Measurements from ENCODE around the gene NUAK1.

NUAK1 gene

DNA sequence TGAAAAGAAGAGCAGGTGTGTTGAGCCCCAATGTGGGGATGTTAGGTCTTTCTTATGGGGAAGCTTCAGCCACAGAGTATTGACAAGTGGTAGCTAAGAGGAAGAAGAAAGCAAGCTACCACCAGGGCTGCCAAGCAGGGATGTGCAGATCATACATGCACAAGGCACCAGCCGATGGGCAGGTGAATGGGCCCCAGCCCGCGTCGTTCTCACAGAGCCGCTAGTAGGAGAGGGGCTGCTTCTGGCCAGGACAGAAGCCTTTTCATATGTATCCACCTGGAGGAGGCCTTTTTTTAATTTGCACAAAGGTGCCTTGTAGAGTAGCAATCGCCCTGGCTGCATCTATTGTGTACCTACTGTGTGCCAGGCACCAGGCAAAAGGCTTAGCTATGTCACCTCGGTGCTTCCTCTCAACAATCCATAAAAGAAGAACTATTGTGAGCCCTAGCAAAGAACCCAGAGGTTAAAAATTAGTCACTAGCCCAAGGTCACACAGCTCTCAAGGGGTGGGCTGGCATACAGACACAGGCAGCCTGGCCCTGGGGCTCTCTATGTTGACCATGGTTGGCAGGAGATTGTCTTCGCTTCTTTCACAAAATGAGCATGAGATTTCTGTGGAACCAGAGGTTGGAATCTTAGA lies 8.2 kb downstream of the NUAK1 start:
- no peak for DNase-seq (ENCODE audit: low read depth in 2 of 2)

DNA sequence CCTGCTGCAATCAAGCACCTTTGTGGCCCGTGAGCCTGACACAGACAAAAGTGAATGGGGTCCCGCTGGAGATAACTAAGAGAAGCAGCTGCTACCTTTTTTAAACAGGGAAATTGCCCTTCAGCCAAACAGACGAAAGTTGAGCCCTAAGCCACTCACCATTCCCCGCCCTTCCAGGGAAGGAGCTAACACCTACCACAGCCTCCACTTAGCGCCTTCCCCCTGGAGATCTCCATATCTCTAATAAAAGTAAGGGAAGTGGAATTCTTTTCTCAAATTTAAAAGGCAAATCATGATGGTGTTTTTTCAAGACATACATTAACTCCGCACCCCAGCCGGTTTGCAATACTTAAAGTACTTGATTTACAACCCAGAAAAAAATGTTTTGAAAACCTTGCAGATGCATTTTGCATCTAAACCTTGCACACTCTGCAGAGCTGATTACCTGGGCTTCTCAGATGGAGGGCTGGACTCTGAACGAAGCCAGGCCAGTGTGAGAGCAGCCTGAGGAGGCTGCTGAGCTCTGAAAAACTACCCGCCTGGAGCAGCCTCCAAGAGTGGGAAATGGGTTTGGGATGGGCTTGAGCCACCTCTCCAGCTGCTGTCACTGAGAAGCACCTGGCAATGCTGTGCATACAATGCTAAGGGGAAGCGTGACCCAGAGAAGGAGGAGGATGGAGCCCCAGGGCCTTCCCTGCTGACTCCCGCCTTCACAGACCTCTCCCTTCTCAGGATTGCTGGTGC lies 10.0 kb downstream of the NUAK1 start:
- no peak for DNase-seq (ENCODE audit: low read depth in 2 of 2)

DNA sequence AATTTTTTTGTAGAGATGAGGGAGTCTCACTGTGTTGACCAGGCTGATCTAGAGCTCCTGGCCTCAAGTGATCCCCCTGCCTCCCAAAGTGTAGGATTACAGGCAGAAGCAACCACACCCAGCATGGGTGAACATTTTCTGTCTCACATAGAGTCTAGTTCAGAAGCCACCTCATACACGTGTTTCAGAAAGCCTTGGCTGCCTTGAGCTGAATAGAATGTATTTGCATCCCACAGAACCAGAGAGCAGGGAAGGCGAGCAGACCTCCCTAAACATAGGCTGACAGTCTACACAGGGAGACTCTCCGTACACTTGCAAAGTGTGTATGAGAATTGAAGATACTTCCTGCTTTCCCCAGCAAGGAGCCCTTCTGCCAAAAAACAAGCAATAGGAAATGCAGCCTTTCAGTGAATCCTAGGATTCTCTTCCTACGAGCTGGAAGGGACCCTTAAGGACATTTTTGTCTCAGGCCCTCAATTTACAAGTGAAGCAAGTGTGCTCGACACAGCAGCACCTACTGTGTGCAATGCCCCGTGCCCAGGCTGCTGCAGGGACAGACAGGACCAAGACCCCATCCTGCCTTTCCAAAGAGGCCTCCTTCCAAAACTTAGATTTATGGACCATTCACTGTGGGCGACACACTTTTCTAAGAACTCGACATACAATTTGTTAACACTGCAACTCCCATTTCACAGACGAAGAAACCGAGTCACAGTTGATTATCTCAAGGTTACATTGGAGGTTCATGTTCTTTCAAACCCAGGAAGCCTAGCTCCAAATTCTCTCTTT lies 11.2 kb downstream of the NUAK1 start:
- DNase-seq (ENCODE audit: low read depth in 2 of 2), result no peak

DNA sequence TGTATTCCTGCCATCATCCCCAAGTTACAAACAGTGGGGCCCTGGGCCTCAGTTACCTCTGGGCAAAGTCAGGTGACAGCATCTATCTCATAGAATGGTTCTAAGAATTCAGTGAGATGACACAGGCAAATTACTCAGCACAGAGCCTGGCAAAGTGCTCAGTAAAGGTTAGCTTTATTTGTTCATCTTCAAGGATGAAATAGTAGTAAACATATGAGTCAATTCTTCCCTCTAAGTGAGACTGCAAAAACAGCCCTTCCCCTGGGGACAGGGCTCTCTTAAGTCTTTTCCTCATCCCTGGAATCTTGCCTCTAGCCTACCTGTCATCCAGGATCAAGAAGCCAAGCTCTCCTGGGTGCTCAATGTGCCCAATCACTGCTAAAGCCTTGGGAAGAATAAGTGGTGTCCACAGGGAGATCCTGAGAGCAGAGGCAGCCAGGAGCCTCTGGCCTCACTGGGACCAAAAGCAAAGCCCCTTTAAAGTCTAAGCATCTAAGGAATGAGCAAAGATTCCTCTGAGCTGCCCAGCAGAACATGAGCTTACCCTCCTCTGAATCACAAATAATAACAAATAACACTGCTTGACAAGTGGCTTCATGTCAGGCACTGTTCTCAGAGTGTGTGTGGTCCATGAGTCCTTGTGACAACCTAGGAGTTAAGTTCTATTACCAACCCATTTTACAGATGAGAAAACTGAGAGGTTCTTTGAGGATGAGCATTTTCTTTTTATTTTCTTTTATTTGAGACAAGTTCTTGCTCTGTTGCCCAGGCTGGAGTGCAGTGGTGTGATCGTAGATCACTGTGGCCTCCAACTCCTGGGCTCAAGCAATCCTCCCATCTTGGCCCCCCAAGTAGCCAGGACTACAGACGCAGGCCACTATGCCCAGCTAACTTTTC lies 12.1 kb downstream of the NUAK1 start:
- no peak for DNase-seq (ENCODE audit: low read depth in 2 of 2)

DNA sequence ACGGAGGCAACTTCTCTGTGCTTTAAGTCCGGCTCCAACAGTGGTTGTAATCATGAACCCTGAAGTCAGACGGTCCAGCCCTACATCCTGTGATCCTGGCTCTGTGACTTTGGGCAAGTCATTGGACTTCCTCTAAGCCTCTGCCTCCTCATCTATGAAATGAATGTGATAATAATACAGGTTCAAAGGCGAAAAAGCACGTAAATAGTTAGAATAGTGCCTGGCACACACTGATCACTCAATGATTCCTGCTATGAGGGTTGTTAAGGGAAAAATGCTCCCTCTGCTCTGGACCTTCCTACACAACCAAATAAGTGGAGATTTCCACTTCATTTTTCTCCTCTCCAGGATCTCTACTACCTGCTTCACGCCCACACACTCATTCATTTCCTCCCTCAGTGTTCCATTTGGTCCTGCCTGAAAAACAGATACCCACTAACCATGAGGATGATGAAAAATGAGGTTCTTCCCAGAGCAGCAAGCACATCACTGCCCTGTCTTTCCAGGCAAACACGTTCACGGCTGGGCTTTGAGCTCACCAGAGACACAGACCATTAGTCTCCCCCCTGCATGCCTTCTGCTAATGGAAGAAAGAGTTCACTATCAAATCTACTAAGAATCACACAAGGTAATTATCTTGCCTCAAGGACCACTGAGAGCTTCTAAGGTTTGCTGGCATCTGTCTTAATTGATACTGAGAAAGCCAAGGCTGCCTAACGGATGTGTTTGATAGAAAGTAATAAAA lies 13.2 kb downstream of the NUAK1 start:
- no peak for DNase-seq (ENCODE audit: low read depth in 2 of 2)

DNA sequence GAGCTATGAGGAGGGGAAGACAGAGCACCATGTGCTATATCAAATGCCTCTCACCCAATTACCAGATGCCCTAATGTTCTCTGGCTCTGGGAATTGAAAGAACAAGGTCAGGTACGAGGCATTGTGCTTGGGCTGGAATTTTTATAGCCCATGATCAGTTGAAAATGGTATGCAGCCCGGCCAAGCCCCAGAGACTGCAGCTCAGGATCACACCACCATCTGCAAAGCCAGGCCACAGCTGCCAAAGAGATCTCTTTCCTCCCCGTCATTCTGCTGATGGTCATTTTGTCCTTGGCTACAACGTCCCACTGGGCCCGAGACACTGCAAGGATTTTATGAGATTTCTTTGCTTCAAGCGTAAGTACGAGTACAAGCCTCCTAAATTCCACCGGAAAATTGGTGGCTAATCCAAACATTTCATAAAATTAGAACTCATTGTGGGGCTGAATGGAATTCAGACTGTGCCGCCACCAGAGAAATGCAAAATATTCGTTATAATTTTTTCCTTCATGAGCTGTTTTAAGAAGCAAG lies 15.1 kb downstream of the NUAK1 start:
- no peak for DNase-seq (ENCODE audit: low read depth in 2 of 2)

DNA sequence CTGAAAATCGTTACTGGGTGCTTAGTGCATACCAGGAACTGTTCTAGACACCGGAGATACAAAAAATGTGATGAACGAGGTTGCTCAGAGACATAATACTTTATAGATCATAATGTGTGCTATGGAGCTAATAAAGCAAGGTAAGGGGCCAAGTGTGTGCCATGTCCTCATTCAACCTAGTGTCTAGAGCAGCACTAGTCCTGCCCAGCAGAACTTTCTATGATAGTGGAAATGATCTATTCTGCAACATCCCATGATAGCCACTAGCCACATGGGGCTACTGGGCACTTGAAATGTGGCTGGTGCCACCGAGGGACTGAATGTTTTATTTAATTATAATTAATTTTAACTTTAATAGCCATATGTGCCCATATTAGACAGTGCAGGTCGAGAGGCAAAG lies 15.6 kb downstream of the NUAK1 start:
- no peak for DNase-seq (ENCODE audit: low read depth in 2 of 2)

DNA sequence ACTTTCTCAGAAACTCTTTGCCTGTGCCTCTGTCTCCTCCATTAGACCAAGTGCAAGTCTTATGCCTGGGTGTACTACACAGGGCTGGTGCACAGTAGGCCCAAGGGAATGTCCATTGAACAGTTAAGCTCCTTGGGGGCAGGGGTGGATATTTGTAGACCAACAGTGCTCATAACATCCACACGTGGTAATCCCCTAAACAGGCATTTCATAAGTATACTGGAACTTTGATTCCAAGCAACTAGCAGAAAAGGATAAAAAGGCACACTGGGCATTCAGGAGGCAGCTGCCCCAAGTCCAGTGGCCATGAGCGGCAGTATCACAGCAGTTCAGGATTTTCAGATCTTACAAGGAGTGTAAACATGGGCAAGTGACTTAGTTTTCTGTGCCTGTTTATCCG lies 16.8 kb downstream of the NUAK1 start:
- no peak for DNase-seq (ENCODE audit: low read depth in 2 of 2)

DNA sequence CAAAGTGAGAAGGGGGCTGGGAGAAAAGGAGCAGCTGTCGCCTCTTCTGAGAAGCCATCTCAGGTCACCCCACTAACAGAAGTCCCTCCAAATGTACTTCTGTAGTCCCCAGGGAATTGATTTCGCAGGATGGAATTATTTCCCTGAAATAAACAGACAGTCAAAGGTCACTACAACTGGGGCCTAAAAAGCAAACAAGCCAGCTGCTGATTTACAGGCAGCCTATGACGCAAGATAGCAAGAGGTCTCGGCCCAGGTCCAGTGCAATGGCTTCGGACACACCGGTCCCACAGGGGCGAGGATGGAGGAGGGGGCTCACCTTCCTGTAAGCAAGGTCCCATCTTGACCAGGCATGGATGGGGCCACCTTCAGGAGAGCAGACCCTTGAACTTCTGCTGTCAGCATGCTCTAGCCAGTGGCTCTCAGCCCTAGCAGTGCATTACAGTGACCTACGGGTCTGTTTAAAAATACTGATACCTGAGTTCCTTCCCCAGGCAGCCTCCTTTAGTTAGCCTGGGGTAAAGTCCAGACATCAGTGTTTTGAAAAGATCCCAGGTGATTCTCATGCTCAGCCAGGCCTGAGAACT lies 18.1 kb downstream of the NUAK1 start:
- DNase-seq (ENCODE audit: low read depth in 2 of 2), result no peak

DNA sequence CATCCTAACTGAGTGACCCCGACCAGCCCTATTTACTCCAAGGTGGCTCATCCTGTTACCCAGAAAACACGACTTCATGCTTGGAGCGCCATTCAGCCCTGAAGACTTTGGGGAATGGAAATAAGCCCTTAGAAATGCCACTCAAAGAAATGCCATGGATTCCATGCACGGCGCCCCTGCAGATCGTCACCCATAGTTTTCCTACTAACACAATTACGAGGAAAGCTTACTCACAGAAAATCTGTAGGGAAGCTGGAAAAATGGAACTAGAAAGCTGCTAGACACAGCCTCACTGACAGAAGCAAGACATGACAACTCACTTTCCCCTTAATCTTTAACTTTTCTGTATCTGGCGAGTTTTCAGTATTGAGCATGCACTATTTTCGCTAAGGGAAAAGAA lies 19.5 kb downstream of the NUAK1 start:
- DNase-seq (ENCODE audit: low read depth in 2 of 2), result no peak

DNA sequence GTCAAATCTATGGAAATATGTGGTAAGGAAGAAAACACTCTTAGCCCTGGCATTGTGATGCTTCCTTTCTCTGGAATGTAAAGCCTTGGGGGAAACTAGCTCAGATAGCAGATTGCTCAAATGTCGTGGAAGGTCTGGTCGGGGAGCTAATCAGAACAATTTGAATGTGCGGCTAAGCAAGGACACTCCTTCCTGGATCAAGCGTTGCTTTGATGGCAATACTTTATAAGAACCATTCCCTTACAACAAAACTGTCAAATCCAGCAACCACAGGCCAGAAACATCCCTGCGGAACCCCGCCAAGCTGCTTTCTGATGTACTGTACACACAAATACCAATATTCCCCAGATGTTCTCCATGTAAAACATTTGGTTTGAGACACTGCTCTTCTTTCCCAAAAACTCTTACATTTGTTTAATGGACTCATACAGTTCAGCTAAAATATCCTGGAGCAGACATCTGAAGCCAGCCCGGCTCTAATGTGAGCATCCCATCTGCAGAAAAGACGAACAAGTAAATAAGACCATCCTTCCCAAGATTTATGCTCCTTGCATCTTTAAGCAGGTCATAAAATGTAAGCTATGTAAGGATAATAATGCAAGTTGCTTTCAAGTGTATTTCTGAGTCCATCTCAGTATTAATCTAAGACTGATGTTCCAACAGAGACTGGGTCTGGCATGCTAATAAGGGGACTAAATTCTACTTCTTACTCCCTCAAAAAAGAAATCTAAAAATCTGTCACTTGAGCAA lies 20.2 kb downstream of the NUAK1 start:
- no peak for DNase-seq (ENCODE audit: low read depth in 2 of 2)

DNA sequence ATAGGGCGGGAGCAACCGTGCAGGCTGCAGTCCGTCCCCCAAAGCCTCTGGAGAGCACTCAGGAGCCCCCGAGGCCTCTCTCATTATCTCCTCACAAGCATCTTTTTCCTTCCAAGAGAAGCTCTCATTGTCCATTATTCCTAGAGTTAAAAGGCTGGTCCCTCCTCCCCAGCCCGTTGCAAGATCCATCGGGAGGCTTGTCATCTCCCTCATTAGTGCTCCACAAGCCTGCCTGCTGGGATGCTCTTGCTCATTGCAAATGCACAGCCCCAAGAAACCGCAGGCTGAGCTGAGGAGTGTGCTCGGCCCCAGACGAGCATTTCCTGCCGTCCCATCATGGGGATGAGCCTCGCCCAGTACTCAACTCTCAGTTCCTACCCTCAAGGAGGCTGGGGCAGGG lies 23.3 kb downstream of the NUAK1 start:
- DNase-seq (ENCODE audit: low read depth in 2 of 2), result no peak

DNA sequence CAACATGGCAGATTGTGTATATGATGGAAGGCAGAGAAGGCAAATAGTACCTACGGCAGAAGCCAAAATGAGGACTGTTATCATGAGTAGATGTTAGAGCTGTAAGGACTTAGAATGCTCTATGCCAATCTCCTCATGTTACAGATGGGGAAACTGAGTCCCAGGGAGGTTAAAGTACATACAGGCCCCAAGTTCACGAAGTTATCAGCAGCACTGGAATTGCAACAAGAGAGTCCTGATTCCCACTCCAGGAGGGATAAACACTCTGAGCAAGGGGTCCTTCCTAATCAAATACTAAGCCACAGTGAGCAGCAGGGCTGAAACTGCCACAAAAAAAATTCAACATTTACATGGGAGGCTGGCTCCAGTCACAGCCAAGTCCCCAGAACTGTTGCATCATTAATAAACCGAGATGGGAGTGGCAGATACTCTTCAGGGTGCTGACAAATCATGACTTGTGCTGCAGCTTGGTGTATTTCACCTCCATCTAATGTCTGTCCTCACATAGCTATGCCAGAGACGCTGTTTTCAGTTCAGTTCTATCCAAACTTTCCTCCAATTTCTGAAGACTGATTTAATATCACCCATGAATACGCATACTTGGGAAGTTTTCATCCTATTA lies 24.2 kb downstream of the NUAK1 start:
- DNase-seq (ENCODE audit: low read depth in 2 of 2), result no peak

DNA sequence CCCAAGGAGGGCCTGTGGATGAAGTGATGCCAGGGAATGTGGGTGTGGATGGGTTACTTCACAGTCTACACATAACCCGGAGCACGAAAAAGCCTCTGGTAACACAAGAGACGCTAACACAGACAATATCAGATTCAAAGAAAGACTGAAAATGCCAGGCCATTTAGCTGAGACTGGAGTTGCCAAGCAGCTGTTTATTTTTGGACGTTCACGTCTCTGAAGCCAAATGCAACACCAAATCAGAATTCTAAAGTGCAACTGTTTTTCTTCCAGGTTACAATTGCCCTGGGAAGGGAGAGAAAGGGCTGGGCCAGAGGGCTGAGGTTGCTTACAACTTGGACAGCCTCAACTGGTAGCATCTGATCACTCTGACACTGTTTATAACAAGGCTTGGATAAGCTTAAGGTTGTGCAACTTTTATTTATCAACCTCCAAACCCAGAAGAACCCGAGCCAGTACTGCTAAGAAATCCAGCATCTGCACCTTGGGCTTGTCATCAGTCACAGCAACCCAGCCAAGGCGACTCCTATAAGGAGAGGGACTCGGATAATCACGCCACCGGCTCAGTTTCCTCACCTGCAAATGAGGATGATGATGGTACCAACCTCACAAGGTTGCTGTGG lies 24.8 kb downstream of the NUAK1 start:
- DNase-seq (ENCODE audit: low read depth in 2 of 2), result no peak

DNA sequence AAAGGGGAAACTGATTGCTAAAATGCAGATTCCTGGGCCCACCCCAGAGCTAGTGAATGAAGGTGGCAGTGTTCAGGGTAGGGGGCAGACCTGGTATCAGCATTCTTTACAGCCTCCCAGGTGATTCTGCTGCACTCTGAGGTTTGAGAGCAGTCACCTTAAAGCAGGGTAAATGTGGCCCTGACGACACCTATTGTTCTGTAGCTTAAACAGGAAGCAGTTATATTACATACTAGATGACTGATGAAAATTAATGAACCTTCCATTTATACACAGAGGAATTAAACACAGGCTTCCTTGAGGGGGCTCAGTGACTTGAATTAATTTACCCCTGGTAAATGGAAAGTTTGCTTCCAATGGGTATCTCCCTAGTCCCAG lies 25.3 kb downstream of the NUAK1 start:
- no peak for DNase-seq (ENCODE audit: low read depth in 2 of 2)

DNA sequence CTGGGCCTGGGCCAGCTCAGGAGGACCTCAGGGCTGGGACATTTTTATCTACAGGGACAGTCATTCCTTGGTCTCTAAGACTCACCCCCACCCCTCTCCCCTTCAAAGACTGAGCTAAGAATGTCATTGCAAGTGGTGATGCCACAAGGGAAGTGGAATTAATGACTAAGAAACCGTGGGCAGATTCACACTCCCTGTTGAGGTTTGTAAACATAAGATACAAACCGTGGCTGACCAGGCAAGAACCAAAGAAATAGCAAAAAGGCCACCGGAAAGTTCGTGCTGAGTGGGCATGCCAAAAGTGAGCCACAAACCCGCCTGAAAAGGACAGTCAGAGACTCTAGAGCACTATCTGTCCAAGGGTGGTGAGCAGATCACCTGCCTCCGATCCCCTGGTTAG lies 25.7 kb downstream of the NUAK1 start:
- peak; percentile 5 to 13 for DNase-seq (ENCODE audit: low read depth in 2 of 2)

DNA sequence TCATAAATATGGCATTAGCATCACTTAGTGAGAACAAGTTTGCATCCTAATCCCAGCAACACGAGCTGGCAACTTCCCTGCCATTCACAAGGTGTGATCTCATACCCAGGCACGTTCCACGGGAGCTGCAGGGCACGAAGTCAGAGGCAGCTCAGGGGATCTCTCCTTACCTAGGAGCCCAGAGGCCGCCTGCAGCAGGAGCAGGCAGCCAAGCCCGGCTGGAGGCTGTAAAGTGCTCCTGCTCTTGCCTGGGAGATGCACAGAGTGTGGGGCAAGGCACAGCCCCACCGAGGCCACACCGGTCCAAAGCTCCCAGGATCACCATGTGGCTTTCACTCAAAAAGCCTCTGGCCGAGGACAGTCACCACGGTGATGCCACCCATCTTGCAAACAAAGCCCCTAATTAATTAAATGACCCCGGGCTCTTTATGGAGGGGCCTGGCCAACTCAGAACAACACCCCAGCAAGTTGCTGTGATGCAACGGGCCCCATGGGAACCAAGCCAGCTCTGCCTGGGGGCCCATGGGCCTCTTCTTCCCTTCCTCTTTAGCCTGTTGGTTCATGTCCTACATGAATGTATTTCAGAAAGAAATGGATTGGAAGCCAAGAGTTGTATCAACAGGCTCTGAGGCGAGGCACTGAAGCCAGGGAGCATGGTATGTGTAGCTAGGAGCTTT lies 26.5 kb downstream of the NUAK1 start:
- no peak for DNase-seq (ENCODE audit: low read depth in 2 of 2)

DNA sequence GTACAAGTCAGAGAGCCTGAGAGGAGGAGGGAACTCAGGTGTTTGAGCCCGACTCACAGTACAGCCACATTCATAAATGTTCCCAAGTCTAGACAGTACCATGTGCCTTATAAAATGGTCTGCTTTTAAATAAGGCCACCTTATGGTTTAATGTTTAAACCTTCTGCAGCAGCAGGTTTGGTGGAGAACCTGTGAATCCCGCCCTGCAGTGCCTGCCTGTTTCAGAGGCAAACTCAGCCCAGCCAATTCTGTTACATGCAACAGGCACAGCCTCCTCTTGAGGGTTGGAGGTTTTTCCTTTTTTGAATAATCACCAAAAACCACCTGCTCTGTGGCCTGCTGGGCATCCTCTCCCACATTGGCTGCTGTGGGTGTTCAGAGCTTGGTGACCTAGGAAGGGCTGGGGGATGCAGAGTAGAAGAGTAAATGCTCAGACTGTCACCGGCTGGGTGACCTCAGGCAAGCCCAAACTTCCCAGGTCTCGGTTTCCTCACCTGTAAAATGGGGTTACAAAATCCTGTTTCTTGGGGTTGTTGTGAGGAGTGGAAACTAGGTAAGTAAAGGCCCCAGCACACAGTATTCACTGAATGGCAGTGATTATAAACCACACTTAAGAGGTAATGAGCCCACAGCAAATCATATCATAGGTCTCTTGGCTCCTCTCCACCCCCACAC lies 28.0 kb downstream of the NUAK1 start:
- DNase-seq (ENCODE audit: low read depth in 2 of 2), result no peak
